Uterus (tissue), 2 donors: ENCODE results near the gene KCNJ16.

Experiments
- POLR2A ChIP-seq, 2 donors: fragments of 450-650 bp; IDR thresholded peaks; one replicate each; pipeline ENCODE4 v1.6.1; 2016; ENCODE audit warnings: antibody characterized with exemption in 2 of 2, mild to moderate bottlenecking in 1 of 2, moderate library complexity in 1 of 2
- TF ChIP-seq, protein P1 (sequence below), 4 experiments: fragments of 200-600 bp in 2 of 4; fragments of 450-650 bp in 2 of 4; sonication (generic) in 2 of 4; IDR thresholded peaks; one replicate each; pipeline ENCODE4 v1.5.1; 2016 to 2019; ENCODE audit warnings: antibody characterized with exemption in 4 of 4, mild to moderate bottlenecking in 2 of 4, moderate library complexity in 1 of 4

DNA sequence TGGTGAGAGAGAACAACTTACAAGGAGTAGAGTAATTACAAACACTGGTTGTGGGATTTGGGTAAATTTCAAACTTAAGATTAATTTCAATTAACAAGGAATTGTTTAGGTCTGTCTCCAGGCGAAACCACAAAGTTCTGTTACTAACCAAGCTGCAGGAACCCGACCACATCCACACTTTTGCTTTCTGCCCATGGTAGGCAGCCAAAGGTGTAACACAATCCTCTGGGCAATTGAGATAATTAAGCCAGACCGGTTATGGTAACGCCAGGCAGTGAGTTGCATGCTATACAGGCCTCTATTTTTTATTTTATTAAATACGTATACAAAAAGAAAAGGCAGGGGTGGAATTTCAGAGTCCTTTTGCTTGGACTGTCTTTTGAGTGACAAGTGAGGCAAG is 106.4 kb downstream of the KCNJ16 start:
- TF ChIP-seq, protein P1, sequence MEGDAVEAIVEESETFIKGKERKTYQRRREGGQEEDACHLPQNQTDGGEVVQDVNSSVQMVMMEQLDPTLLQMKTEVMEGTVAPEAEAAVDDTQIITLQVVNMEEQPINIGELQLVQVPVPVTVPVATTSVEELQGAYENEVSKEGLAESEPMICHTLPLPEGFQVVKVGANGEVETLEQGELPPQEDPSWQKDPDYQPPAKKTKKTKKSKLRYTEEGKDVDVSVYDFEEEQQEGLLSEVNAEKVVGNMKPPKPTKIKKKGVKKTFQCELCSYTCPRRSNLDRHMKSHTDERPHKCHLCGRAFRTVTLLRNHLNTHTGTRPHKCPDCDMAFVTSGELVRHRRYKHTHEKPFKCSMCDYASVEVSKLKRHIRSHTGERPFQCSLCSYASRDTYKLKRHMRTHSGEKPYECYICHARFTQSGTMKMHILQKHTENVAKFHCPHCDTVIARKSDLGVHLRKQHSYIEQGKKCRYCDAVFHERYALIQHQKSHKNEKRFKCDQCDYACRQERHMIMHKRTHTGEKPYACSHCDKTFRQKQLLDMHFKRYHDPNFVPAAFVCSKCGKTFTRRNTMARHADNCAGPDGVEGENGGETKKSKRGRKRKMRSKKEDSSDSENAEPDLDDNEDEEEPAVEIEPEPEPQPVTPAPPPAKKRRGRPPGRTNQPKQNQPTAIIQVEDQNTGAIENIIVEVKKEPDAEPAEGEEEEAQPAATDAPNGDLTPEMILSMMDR (IDR thresholded peaks at IDR 0.05), result no peak
- no peak for TF ChIP-seq POLR2A (IDR thresholded peaks at IDR 0.05)
